Epithelial cell of esophagus (primary cell): ENCODE data around the gene SPRR3.

Experiments used
- DNase-seq: peaks from one replicate; pipeline ENCODE4 v3.0.0; 2010; ENCODE audit warnings: low read depth
- H3K4me3 ChIP-seq: 2 replicates; pipeline ENCODE4 v1.5.1; 2011; ENCODE audit warnings: mild to moderate bottlenecking, low read length, control low read depth
- TF ChIP-seq, protein P1 (sequence below): IDR thresholded peaks from 2 replicates; pipeline ENCODE4 v1.5.1; 2011; ENCODE audit warnings: low read depth, mild to moderate bottlenecking, low read length, control low read depth, inconsistent platforms; ENCODE audit not compliant: insufficient read depth; ENCODE audit errors: missing control alignments

The SPRR3 gene

DNA sequence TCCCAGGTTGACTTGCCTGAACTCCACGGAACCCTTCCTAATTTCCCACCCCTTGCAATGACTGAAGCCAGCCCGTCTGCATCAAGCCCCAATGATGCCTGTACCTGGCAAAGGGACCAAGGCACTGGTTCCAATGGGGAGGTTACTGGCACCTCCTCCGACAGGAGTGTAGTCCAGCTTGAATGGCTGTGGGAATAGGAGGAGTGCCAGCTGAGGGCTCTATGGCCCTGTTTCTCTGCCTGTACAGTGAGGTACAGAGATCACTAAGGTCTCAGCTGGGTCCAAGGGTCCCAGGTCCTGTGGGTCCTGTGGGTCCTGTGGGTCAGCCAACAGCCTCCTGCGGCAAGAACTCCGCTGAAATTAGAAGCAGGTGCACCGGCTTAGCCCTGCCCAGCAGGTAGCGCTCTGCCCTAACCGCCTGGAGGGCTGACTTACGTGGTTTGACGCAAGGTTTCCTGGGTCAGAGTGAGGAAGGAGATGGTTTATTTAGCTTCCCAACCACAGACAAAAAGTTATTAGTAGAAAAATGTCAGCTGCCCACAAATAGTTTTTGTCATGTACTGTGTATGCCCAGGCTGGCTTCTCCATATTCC lies 41.0 kb upstream of the SPRR3 start:
- TF ChIP-seq, protein P1, sequence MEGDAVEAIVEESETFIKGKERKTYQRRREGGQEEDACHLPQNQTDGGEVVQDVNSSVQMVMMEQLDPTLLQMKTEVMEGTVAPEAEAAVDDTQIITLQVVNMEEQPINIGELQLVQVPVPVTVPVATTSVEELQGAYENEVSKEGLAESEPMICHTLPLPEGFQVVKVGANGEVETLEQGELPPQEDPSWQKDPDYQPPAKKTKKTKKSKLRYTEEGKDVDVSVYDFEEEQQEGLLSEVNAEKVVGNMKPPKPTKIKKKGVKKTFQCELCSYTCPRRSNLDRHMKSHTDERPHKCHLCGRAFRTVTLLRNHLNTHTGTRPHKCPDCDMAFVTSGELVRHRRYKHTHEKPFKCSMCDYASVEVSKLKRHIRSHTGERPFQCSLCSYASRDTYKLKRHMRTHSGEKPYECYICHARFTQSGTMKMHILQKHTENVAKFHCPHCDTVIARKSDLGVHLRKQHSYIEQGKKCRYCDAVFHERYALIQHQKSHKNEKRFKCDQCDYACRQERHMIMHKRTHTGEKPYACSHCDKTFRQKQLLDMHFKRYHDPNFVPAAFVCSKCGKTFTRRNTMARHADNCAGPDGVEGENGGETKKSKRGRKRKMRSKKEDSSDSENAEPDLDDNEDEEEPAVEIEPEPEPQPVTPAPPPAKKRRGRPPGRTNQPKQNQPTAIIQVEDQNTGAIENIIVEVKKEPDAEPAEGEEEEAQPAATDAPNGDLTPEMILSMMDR: peak; percentile 18
- no peak overlapping the region for H3K4me3 ChIP-seq
- DNase-seq: no peak

DNA sequence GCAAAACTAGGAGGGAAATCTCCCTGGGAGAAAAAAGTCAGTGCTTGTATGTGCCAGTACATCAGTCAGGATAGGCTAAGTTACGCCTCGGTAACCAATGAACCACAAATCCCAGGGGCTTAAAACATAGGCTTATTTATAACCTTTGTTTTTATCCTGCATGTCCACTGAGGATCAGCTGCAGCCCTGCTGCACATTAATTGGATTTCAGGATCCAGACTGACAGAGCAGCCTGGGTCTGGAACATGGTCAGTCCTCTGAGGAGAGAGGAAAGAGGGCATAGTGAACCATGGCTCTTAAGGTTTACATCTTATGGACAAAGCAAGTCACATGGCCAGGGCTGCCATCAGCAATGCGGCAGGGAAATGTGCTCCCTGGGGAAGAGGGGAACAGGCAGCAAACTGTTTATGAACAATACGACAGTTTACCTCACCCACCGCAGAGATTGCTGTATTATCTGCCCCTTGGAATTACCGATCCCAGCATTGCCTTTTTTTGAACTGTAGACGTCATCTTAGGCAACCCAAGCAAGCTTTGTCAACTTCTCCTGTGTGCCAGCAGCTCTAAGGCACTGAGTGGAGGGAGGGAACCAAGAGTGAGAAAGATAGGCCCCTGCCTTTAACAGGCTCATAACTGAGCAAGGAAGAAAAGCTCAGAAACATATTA lies 40.2 kb upstream of the SPRR3 start:
- TF ChIP-seq, protein P1: no peak
- no peak overlapping the region for H3K4me3 ChIP-seq
- DNase-seq: no peak

DNA sequence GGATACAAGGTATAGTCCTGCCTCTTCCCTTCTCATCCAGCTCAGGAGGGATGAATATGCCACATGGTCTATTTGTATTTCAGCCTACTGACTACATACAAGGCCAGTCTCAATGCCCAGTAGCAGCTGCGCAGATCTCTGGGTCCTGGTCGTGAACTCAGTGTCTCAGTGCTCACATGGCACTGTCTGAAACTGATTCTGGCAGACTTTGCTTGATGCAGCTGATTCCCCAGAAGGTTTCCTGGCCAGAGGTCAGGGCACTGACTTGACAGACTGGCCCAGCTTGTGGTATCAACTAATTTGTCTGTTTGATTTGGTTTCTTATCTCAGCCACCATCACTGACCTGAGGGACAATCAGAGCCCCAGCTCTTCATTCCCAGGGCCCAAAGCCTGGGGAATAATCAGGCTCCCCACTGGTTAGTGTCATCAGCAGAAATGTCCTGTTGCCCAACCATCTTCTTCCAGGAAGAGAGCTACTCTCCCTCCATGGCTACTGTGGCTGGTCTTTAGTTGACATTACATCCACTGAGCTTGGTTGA lies 38.6 kb upstream of the SPRR3 start:
- TF ChIP-seq, protein P1: no peak
- no peak overlapping the region for H3K4me3 ChIP-seq
- no peak for DNase-seq

DNA sequence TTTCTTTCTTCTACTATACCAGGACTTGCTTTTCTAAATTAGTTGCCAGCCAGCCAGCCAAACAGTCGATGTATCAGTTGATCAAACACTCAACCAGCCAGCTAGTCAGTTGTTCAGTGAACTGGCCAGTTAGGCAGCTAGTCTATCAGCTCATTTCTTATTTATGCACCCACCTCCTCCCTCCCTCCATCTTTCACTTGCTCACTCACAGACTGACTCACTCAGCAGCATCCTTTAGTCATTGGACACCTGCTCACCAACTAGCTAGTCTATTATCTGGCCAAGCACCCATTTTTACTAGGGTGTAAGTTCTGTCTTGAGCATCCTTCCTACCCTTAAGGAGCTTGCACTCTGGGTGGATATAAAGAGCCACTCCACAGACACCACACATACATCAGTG lies 37.0 kb upstream of the SPRR3 start:
- peak; percentile 88 for DNase-seq
- TF ChIP-seq, protein P1: no peak

DNA sequence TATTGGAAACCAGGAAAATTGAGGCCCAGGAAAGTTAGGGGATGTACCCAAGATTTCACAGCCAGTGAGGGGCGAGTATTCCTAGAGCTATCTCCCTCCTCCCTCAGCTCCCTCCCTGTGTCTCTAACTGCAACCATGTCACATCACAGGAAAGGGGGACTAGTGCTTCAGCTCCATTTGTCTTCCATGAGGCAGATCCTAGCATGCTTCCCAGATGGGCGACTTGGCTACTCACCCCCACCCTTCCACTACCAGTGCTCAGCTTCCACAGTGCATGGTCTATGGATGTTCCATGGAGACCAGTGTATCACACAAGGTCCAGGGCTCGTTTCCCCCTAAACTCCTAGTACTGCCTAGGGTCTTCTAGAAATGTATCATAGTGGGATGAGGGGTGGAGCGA lies 35.7 kb upstream of the SPRR3 start:
- DNase-seq: no peak
- H3K4me3 ChIP-seq: no peak overlapping the region
- TF ChIP-seq, protein P1: no peak

More for the DNA sequence above, 37.0 kb upstream of the SPRR3 start:
- no peak overlapping the region for H3K4me3 ChIP-seq

DNA sequence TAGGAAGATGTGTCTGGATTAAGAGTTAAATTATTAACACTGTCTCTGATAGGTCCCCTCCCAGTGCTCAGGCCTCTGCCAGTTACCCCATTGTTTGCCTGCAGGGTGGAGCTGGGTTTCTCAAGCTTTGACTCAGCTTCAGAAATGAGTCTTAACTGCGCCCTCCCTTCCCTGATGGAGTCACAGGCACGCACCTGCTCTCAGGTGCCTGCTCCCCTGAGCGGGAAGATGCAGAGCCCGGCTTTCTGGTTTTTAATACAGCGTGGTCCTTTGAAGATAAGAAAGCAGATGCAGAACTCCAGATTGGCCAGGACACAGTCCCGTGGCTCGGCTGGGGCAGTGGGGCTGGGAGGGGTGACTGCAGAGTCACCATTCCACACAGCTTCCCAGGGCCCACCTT lies 34.3 kb upstream of the SPRR3 start:
- peak; percentile 97 for DNase-seq

More for the DNA sequence above, 34.3 kb upstream of the SPRR3 start:
- TF ChIP-seq, protein P1: peak; percentile 10
- no peak overlapping the region for H3K4me3 ChIP-seq
